OCI-LY1 (cell line): ENCODE results near the gene SPTB.

Source experiments
- H2AFZ ChIP-seq: fragments of 200-600 bp; sonication (generic), shearing (Covaris generic); 2 replicates; pipeline ENCODE4 v1.6.0; 2014; ENCODE audit warnings: antibody characterized with exemption, mild to moderate bottlenecking, low read length
- H3F3A ChIP-seq: fragments of 200-600 bp; sonication (generic), shearing (Covaris generic); 2 replicates; pipeline ENCODE4 v1.6.0; 2014; ENCODE audit warnings: mild to moderate bottlenecking, antibody characterized with exemption, low read length, moderate library complexity; ENCODE audit not compliant: insufficient read depth
- H3K27ac ChIP-seq: fragments of 200-600 bp; sonication (generic); 2 replicates; pipeline ENCODE4 v1.5.1; 2014; ENCODE audit warnings: low read length, mixed run types, mild to moderate bottlenecking, low read depth; ENCODE audit not compliant: poor library complexity, severe bottlenecking
- H3K27me3 ChIP-seq: fragments of 200-600 bp; sonication (generic); 2 replicates; pipeline ENCODE4 v1.6.0; 2014; ENCODE audit warnings: antibody characterized with exemption, mild to moderate bottlenecking, low read length, moderate library complexity; ENCODE audit not compliant: insufficient read depth
- H3K36me3 ChIP-seq: fragments of 200-600 bp; sonication (generic); 2 replicates; pipeline ENCODE4 v1.6.1; 2014; ENCODE audit warnings: mild to moderate bottlenecking, antibody characterized with exemption, low read length, moderate library complexity, mixed read lengths; ENCODE audit not compliant: insufficient read depth
- H3K4me1 ChIP-seq: fragments of 200-600 bp; sonication (generic); 2 replicates; pipeline ENCODE4 v1.5.1; 2014; ENCODE audit warnings: mild to moderate bottlenecking, low read length, moderate library complexity; ENCODE audit not compliant: insufficient read depth, severe bottlenecking
- H3K4me2 ChIP-seq: fragments of 200-600 bp; sonication (generic), shearing (Covaris generic); 2 replicates; pipeline ENCODE4 v1.6.1; 2014; ENCODE audit warnings: low read length
- H3K4me3 ChIP-seq: fragments of 200-600 bp; sonication (generic); 2 replicates; pipeline ENCODE4 v1.5.1; 2014; ENCODE audit warnings: low read length, low read depth, mild to moderate bottlenecking, mixed read lengths; ENCODE audit not compliant: poor library complexity, severe bottlenecking
- H3K79me2 ChIP-seq: fragments of 200-600 bp; shearing (Covaris generic); 2 replicates; pipeline ENCODE4 v1.6.1; 2016; ENCODE audit warnings: mixed run types, low read length, mixed read lengths; ENCODE audit not compliant: insufficient read depth
- H3K9ac ChIP-seq: fragments of 200-600 bp; sonication (generic), shearing (Covaris generic); 2 replicates; pipeline ENCODE4 v1.6.1; 2014; ENCODE audit warnings: mild to moderate bottlenecking, low read length, mixed read lengths
- H3K9me2 ChIP-seq: fragments of 200-600 bp; sonication (generic), shearing (Covaris generic); 2 replicates; pipeline ENCODE4 v1.6.1; 2014; ENCODE audit warnings: low read depth, mild to moderate bottlenecking, low read length, mixed read lengths
- H3K9me3 ChIP-seq: fragments of 200-600 bp; shearing (Covaris generic); 2 replicates; pipeline ENCODE4 v1.6.1; 2014; ENCODE audit warnings: low read length, mixed read lengths
- H4K20me1 ChIP-seq: fragments of 200-600 bp; sonication (generic), shearing (Covaris generic); 2 replicates; pipeline ENCODE4 v1.6.0; 2016; ENCODE audit warnings: mild to moderate bottlenecking, low read length; ENCODE audit not compliant: insufficient read depth
- CTCF ChIP-seq: fragments of 200-600 bp; sonication (generic), shearing (Covaris generic); IDR thresholded peaks from 2 replicates; pipeline ENCODE4 v1.5.1; 2017; ENCODE audit warnings: mild to moderate bottlenecking, antibody characterized with exemption, low read length, moderate library complexity, mixed read lengths
- EZH2 ChIP-seq: fragments of 200-600 bp; sonication (generic), shearing (Covaris generic); IDR thresholded peaks from 2 replicates; pipeline ENCODE4 v1.8.0; 2017; ENCODE audit warnings: borderline replicate concordance, mixed run types, mild to moderate bottlenecking, antibody characterized with exemption, low read length, moderate library complexity, mixed read lengths

The SPTB gene

DNA sequence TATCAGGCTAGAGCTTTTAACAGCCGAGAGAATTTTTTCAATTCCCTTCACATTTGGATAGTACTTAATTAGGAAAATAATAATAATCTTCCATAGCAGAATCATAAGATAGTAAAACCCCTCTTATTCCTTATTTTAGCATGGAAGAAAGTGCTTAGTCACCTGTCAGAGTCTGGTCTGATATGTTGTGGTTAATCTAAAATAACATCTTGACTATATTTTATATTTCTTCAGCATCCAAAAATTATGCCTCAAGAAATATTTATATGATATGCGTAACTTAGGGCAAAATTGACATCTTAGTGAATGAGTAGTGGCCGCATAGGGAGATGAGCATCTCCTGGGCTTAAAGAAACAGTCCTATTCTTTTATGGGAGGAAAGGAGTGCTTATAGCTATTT is 47.3 kb upstream of the SPTB start:
- Histone ChIP-seq H3K27ac (no peak overlapping the region), H3K4me3 (no peak overlapping the region), H3K79me2 (0 out of 2 replicates have a peak, but pooled peaks cover 2% of the 10 kb centered on the region), H3K9me3 (no peaks in the 10 kb centered on the region), H3K9ac (no peak overlapping the region), H3K27me3 (no peaks in the 10 kb centered on the region), H3K4me2 (no peak overlapping the region), H2AFZ (no peak overlapping the region), H3K9me2 (no peaks in the 10 kb centered on the region), H3K36me3 (peaks cover 81% of the 10 kb centered on the region), H3F3A (no peaks in the 10 kb centered on the region), H4K20me1 (no peaks in the 10 kb centered on the region), H3K4me1 (peaks cover 9% of the 10 kb centered on the region)
- no peak for TF ChIP-seq EZH2
- no peak for TF ChIP-seq CTCF

- no peak for TF ChIP-seq CTCF
- TF ChIP-seq EZH2: no peak
- H3K27ac ChIP-seq: no peak overlapping the region
- H3K4me2 ChIP-seq: no peak overlapping the region
- no peaks in the 10 kb centered on the region for H4K20me1 ChIP-seq
- 0 out of 2 replicates have a peak, but pooled peaks cover 3% of the 10 kb centered on the region for H3K79me2 ChIP-seq
- no peaks in the 10 kb centered on the region for H3K9me3 ChIP-seq
- no peak overlapping the region for H2AFZ ChIP-seq
- no peaks in the 10 kb centered on the region for H3K9me2 ChIP-seq
- no peak overlapping the region for H3K4me3 ChIP-seq
- H3F3A ChIP-seq: no peaks in the 10 kb centered on the region
- no peak overlapping the region for H3K9ac ChIP-seq
- H3K4me1 ChIP-seq: peaks cover 9% of the 10 kb centered on the region
- H3K27me3 ChIP-seq: no peaks in the 10 kb centered on the region
- peaks cover 76% of the 10 kb centered on the region for H3K36me3 ChIP-seq
Measured at GRCh38 chr14:64926398-64926995, 46.8 kb upstream of the SPTB start.

DNA sequence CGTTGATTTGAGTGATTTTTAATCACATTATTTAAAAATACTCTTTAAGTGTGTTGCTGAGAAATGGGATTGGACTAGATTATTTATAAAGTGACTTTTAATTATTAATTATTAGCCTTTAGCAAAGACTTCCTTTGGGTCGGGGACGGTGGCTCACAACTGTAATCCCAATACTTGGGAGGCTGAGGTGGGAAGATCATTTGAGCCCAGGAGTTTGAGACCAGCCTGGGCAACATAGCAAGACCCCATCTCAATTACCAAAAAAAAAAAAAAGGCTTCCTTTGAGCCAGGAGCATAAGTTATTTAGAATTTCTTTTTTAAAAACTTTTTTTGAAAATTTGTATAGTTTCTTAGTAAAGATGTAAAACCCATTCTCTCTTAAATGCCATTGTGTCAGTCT is 43.3 kb upstream of the SPTB start:
- Histone ChIP-seq H3K9me2 (no peaks in the 10 kb centered on the region), H3K79me2 (peaks cover 34% of the 10 kb centered on the region)
- TF ChIP-seq CTCF (no peak), EZH2 (no peak)

More for the DNA sequence above, 43.3 kb upstream of the SPTB start:
- Histone ChIP-seq H3K9ac (no peak overlapping the region), H4K20me1 (no peaks in the 10 kb centered on the region), H3K27me3 (no peaks in the 10 kb centered on the region), H3K4me2 (no peak overlapping the region), H3K27ac (no peak overlapping the region), H3K9me3 (no peaks in the 10 kb centered on the region), H3K4me1 (peaks cover 2% of the 10 kb centered on the region), H3F3A (no peaks in the 10 kb centered on the region), H3K4me3 (no peak overlapping the region), H3K36me3 (peaks cover 58% of the 10 kb centered on the region), H2AFZ (no peak overlapping the region)
